ENCODE measurements around the gene SPAG5.

GRCh38 chr17:28534740-28535375, 64.0 kb downstream of the SPAG5 start:
- no peak for TF ChIP-seq POLR2AphosphoS5 (IDR thresholded peaks at IDR 0.05; ENCODE audit: borderline replicate concordance, low read depth, low read length)
- no peak for TF ChIP-seq EZH2 (IDR thresholded peaks at IDR 0.05)
- no peak for TF ChIP-seq FOXP2 (optimal IDR thresholded peaks at IDR 0.05; ENCODE audit: control extremely low read depth, extremely low read length, insufficient read depth)

Data from SK-N-MC (cell line).